ENCODE data around the gene CCL21. TPM values are rescaled to one million over a fixed set of nuclear protein-coding genes. Genes with fewer than 3 reads are reported as not detected.

CCL21 gene
- total RNA-seq, 1 donor from 2014 or later = 18.5 TPM

DNA sequence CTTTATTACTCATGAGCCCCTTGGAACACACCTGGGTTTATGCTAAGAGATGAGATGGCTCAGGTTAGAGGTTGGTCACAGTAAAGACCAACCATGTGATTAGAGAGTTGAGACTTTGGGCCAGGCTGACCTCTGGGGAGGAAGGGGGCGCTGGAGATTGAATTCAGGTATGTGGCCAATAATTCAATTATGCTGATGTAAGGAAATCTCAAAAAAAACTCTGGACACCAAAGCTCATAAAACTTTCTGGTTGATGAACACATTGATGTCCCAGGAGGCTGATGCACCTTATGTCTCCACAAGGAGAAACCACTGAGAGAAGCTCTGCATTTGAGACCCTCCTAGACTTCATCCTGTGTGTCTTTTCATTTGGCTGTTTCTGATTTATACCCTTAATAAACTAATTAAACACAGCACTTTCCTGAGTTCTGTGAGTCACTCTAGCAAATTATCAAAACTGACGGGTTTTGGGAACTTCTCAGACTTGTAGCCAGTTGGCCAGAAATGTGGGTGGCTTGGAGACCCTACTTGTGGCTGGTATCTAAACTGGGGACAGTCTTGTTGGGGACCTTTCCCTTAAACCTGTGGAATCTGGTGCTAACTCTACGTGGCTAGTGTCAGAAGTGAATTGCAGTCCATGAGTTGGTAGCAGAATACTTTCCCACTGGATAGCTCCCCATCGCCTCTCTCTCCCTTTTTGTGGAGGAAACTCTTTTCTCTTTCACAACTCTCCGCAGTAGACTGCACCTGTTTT lies 40.0 kb downstream of the CCL21 start:
- no peak for ATAC-seq

DNA sequence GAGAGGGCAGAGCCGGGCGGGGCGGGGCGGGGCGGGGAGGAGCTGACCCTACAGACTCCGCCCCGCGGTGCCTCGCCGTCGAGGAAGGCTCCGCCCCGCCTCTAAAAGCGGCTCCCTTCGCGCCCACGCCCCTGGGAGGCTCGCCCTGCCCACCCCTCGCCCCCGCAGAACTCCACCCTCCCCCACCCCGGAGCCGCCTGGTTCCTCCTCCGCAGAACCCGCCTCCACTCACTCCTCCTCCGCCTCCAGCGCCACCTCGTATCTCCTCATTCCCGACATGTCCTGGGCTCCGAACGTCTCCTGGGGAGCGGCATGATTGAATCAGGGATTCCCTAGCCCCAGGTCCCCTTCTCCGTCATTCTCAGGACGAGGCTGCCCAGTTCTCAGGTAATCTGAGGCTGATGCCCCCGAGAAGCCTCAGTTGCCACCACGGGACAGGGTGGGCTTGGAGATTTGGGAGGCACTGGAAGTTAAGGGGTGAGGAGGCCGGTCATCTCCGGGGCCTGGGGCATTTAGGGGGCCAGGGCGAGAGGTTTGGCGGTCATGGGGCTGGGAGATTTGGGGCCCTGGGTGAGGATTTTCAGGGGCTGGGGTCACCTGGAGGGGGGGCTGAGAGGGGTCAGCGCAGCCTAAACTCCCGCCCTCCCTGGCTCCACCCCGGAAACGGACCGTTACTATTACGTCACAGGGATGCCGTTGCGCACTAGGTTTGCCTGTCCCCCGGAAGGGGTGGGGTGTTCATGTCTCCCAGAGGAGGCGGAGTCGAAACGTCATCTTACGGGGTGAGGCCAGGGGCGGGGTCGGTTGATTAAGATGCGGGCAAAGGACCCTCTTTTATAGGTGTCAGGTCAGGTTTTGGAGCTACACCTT lies 44.3 kb downstream of the CCL21 start:
- peak; percentile 88 for ATAC-seq

DNA sequence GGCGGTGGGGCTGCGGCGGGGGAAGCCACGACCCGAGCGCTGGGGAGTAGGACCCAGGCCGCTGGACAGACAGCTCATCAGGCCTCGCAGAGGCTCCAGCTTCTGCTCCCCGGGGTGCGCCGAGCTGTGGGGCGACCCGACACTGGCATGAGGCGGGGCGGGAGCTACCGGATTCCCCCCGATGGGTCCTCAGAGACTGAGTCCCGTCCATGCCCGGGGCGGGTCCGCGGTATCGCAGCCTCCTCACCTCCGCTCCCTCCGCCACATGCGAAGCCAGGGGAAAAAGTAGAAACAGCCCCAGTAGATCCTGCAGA lies 44.9 kb downstream of the CCL21 start:
- no peak for ATAC-seq

DNA sequence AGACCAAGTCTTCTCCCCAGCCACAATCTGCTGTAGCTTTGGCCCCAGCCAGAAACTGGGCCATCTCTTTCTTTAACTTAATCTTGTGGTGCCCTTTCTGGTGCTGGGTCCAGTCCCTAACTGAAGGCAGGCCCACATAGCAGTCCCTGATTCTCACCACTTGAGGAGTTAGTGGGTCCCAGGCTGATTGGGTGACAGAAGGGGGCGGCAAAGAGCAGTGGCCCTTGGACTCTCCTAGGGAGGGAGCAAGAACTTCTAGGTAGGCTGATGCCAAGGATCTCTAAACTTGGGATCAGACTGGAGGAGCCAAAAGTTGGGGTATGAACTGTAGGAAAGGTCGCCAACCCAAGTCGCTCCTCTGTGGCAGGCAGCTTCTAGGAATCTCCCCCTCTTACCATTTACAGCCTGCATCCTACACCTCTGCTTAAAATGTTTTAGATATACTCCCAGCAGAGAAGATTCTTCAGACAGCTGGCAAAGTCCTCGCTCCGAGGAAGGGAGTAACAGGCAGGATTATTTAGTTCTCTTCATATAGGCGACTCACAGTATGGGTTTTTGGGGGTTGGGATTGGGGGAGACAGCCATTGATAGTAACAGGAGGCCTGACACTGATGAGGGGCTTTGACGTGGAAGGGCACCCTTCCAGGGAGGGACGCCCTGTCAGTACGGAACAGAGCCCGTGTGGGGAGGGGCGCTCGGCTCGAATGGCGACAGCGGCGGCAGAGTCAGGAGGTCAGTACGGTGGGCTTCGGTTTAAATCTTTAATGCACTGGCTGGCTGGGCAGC lies 45.5 kb downstream of the CCL21 start:
- peak; percentile 44 for ATAC-seq

DNA sequence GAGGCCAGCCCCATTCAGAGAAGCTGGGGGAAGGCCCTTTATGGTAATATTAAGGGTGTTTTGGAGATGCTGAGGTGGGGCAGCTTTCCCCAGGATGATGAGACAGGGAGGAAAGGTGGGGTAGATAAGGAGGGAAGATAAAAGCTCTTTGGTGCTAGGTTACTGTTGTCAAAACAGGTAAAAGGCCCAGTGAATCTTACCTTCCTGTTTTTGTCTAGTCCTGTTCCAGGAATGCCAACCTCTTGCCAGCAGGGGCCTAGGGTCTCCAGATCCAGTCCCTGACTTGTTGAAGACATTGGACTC lies 46.7 kb downstream of the CCL21 start:
- no peak for ATAC-seq

DNA sequence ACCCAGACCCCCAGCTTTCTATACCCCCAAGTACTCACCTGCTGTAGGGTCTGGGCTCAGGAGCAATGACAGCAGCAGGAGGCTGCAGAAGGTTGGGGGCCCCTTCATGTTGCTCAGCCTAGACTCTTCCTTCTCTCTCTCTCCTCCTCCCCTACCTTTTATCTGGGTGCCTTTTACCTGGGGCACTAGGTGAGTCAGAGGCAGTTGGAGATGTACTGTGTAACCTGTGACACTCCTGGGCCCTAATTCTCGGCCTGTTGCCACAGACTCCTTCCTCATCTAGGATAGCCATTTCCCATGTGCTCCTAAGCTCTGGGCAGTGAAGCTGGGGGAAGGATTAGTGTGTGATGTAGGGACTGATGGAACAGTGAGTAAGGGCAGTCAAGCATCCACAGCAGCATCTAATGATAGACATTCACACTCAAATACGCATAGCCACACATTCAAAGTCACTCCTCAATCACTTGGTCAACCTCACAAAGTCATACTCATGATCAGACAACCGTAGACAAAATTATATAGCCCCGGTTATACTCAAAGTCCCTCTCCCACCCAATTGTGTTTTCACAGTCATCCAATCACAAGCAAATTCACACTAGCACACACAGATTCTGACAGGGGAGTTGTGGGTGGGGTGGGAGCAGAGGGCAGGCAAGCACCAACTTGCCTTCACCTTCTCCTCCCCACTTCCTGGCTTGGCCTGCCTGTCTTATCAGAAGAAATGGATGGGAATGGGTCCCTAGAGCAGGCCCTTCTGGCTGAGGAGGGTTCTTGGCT lies 47.2 kb downstream of the CCL21 start, which contains the start of gene CCL27:
TSS of gene CCL27 (minus strand) at position 132 of the 777 bp plus-strand sequence. CDS start at position 108, 24 bp downstream.
- peak; percentile 20 for ATAC-seq

DNA sequence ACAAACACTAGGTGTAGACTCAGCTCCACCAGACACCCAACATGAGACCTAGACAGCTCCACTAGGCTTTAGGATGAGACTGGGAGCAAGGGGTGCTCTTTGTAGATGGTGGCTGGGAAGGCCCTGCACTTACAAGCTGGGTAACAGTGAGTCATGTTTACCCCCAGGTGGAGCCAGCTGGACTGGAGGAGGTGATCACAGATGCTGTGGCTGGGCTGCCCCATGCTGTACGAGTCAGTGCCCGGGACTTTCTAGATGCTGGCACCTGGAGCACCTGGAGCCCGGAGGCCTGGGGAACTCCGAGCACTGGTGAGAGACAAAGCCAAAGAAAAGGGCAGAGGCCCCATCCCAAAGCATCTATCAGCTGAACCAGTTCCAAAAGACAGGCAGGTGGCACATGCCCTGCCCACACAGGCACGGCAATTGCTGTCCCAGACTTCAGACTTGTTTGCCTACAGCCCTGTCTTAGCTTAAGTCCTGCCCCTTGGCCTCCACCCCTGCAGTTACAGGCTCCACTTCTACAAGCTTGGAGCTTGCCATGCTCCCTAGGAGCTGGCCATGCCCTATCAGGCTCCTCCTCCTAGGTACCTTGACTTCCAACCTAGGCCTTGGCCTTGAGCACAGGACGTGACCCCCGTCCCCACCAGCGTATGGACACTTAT lies 50.2 kb downstream of the CCL21 start:
- ATAC-seq = peak; percentile 9

Other genes starting within 250 kb of the CCL21 start
- gene ENHO, start 187.1 kb downstream of the CCL21 start, total RNA-seq = 0.24 TPM
- gene CNTFR, start 120.4 kb downstream of the CCL21 start, total RNA-seq = not detected
- gene RPP25L, start 98.0 kb downstream of the CCL21 start, total RNA-seq = 26.3 TPM
- 120 TPM for gene DCTN3, start 89.6 kb downstream of the CCL21 start, total RNA-seq
- gene ARID3C, start 81.1 kb downstream of the CCL21 start, total RNA-seq = not detected
- 56.3 TPM for gene SIGMAR1, start 72.3 kb downstream of the CCL21 start, total RNA-seq
- 14.6 TPM for gene GALT, start 63.5 kb downstream of the CCL21 start, total RNA-seq
- gene IL11RA, start 58.0 kb downstream of the CCL21 start, total RNA-seq = 4.0 TPM
- 0.20 TPM for gene CCL27, start 47.5 kb downstream of the CCL21 start, total RNA-seq
- 5.1 TPM for gene CCL19, start 18.9 kb downstream of the CCL21 start, total RNA-seq
- 0.48 TPM for gene PHF24, start 248.1 kb upstream of the CCL21 start, total RNA-seq